NCI-H1417 treated with DMSO at 0.1 percent for 48 hours (cell line): Measurements from ENCODE around the gene ALG14.
"Not testable (repeated sequence)": the region's sequence is repeated elsewhere in the genome, so short reads cannot be mapped to it uniquely, and the experiment has no call there.

Experiments used
- DNase-seq: peaks from one replicate; lab custom pipeline; 2025; lab: John Stamatoyannopoulos, UW

Gene ALG14

DNA sequence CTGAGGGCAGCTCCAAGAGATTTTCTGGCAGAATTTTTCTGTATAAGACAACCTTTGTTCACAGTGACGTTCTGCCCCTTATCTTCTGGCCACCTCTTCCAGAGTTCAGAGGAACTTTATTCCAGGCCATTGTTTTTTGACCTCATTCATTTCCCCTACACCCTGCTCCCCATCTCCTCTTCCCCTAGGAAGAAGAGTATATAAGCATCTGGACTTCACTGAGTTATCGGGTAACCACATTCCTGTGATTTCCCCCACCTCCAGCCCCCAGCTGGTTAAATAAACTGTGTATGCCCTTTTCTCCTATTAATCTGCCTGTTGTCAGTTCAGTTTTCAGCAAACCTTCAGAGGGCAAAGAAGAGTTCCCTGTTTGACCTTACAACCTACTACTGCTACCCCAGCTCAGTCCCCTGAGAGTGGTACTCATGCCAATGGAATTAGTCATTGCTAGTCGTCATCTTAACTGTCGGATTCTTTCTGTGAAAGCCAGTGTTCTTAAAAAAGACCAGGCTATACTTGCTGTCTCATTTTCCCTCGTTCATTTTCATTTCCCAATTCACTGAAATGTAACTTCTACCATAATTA is 14.3 kb upstream of the ALG14 start:
- DNase-seq, result no peak

DNA sequence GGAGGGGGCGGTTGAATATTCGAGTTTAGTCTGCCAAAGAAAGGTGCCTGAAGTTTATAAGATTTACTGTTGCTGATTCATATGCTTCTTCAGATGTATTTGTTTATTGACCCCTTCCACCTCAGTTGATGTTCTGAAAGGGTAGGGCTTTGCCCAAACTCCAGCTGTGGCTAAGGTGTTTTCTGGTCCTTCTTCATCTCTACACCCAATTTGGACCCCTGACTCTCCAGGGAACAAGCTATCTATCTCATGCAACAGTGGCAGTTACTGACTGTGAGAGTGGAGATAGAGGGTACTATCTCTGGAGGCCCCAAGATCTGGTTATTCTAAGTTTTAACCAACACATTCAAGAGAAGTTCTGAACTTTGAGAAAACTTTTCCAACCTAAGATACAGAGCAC is 12.6 kb upstream of the ALG14 start:
- no peak for DNase-seq

DNA sequence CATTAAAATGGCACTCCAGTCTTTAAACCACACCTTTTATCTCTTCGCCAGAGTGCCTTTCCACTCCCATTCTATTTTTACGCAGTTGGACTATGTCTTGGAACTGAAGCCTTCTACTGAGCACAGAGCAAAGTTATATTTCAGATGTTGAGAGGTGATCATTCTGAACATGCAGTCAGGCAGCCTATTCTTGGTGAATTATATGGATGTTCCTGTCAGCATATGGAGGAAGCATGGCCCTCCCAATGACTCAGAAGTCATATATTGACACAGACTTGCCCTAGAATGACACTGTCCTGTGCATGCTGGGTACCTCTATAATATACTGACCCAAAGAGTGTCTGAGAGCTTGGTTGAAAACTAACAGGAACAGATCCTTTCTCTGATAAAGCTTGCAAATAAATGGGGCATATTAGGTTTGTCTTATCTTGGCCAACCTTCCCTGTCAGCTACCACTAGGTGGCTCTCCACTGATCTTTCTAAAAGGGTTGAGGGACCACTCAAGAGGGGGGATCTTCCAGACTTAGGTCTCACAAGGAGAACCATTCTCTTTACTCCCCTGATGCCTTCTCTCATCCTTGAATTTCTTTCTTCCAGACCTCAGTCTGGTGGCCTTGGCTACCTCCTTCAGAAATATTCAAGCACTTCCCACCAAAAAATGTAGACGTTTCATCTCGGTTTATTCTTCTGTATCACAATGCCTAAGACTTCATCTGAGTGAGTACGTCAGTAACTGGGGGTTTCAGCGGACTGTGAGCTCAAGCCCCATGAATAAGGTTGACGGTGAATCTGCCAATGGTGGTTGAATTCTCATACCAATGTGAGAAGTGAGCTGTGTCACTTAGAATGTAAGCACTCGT is 11.8 kb upstream of the ALG14 start:
- no peak for DNase-seq

DNA sequence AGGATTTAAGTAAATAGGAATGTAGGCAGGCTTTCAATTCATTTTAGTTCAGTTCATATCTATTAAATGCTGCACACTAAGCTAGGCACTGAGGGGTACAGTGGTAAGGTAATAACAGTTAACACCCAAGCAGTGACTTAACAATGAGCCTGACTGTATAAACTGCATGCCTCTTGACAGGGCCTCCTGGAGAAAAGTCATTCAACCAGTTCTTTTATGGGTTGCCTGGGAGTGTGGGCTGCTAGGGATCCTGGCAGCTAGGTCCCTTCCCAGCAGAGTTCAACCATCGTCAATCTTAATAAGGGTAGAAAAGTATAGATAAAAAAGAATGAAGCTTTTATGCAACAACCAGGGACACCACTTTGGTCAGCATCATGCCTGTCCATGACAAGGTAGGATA is 8.1 kb upstream of the ALG14 start:
- DNase-seq, result no peak

DNA sequence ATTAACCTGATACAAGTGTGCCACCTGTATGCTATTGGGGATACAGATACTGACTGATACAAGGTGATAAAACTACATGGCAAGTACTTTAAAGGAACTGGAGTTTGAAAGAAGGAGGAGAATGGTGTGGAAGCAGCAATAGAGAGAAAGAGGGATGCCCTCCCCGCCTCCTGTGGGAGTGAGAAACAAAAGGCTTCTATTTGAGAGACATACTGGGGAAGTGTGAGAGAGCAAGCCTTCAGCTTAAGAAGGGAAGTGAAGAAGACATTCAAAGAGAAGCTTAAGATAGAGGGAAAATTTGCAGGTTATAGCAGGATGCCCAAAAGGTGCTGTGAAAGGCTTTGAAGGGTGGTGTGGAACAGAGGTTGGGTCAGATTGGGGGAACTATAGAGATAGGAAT is 7.7 kb upstream of the ALG14 start:
- DNase-seq, result no peak

DNA sequence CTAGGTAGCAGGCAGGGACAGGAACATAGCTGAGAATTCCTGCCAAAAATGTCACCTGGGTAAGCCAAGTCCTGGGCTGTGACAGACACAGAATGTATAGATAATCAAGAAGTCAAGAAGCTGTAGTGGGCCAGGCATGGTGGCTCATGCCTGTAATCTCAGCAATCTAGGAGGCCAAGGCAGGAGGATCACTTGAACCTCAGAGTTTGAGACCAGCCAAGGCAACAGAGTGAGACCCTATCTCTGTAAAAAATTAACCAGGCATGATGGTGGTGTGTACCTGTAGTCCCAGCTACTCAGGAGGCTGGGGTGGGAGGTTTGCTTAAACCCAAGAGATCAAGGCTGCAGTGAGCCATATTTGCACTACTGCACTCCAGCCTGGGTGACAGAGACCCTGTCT is 3.3 kb upstream of the ALG14 start:
- no peak for DNase-seq

DNA sequence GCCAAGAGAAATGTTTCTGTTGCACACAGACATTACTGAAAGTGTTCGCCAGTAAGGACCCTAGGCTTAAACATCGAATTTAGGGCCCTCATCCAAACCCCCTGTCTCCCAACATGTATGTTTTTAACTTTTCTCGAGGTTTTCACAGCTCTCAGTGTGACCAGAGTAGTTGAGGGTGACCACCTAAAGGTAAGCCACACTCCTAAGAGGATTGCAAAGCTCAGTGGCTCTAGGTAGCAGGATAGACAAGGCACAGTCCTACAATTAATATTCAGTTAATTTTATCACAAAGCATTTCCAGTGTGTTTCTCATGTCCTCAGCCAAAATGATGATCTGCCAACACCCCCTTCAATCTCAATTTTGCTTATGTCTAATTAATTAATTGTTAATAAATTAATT is 695 bp upstream of the ALG14 start:
- DNase-seq, result no peak

DNA sequence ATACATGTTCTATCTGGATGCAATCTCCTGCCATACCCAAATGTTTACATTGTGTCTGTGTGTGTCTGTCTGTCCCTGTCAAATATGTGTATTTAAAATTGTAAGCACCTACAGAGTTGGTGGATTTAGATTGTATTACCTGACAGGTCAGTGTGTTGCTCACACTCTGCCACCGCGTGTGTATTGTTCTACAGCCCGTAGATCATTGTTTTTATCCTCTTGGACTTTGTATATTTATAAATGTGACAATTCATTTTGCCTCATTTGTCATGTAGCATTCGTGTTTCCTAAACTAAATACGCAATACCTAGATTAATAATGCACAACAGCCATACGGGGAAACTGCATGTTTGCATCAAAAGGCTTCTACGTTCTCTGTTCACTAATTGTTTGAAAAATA is 634 bp downstream of the ALG14 start:
- DNase-seq, result no peak

DNA sequence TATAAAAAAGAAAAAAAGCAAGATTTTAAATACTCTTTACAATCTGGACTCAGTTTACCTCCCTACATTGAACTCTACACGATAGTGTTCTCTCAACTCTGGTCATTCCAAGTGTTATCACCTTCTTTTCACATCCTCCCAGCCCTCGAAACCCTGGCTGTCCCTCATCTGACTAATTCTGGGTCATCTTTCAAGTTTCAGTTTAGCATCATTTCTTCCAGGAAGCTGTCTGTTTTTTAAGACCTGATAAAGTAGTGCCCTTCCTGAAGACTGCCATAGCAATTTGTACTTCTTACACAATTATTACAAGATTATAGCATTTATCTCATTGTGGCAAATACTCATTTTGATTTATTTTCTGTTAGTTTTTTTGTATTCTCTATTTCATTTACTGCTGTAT is 1.2 kb downstream of the ALG14 start:
- no peak for DNase-seq

DNA sequence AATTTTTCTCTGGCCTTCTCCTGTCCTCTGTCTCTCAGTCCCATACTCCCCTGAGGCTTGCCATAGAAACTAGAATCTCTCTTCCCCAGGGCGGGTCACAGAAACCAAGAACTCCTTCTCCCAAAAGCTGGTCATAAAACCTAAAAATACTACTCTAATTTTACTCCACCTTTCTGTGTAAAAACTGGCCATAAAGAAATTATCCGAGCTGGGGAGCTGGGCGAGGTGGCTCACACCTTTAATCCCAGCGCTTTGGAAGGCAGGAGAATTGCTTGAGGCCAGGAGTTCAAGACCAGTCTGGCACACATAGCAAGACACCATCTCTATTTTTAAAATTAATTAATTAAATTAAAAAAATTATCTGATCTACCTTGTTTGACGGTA is 3.0 kb downstream of the ALG14 start:
- no peak for DNase-seq

DNA sequence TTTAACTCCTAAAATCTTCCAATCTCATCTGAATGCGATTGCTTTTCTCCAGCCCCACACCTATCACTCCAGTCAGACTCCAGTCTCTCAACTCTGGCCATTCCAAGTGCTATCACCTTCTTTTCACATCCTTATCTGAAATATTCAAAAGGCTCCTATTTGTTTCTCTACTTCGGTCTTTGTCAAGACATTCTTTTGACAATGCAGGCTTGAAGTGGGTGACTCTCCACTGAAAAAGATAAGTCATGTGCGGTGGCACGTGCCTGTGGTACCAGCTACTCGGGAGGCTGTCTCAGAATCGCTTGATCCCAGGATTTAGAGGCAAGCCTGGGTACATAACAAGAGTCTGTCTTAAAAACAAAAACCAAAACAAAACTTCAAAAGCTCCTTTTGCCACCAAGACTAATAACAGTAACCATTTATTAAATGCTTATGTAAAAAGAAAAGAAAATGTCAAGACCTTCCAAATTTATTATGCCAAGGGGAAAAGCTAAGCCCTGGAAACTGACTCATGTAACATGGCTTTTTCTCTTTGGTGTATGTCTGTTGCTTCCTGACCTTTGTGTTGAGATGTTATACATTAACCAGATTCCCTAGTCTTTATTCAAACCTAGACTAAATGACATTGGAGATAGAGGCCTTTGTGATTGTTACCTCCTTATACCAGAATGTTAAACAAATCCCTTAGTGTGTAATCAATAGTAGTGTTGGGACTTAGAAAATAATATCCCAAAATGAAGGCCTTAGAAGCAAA is 3.6 kb downstream of the ALG14 start:
- DNase-seq, result no peak

DNA sequence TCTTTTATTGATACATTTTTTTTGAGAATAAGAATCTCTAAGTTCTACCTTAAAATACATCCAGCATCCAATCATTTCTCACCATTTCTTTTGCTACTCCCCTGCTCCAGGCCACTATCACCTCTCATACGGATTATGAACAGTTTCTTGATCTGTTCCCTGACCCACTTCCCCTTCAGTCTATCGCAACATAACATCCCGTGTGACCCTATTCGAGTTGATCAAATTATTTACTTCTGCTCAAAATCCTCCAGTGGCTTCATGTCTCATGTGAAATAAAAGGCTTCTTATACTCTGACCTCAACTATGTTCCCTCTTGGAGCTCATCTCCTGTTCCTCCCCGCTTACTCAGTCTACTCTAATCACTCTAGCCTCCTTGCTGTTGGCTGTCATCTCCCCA is 5.2 kb downstream of the ALG14 start:
- DNase-seq, result no peak

DNA sequence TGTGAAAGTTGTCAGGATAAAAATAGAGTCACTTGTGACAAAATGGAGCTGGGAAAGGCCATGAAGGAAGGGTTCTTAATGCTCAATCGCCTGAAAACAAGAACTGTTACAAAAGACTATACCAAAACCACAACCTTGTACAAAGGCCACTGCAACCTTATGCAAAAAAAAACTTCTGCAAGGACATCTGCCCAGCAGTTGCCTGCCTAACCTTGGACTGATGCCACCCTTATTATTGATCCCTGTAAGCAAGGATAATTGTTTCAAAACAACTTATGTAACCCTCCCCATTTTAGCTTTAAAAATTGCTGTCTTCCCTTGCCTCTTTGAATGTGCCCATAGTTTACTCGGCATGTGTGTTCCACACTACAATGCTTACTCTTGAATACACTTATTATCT is 5.7 kb downstream of the ALG14 start:
- no peak for DNase-seq

DNA sequence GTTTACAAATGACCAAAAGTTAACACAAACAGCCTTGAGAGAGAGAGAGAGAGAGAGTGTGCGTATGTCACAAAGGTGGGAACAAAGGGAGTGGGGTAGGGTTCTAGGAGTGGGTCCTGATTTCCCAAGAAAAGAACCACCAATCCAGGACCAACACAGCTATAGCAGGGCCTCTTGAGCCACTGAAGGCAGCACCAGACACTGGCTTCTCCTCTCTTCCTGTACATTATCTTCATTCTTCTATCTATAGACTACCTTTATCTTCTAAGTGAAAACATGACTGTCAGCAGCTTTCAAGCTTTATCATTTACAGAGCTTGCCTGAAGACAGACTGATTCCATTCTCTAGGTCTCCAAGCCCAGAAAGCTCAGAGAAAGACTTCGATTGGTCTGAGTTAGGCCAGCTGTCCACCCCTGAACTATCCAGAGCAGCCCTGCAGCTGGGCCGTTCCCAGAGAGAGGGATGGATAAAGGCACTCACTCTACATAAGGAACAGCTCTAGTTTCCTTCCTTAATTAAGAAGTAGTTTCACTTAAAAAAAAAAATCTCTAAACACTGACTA is 11.2 kb downstream of the ALG14 start:
- no peak for DNase-seq

DNA sequence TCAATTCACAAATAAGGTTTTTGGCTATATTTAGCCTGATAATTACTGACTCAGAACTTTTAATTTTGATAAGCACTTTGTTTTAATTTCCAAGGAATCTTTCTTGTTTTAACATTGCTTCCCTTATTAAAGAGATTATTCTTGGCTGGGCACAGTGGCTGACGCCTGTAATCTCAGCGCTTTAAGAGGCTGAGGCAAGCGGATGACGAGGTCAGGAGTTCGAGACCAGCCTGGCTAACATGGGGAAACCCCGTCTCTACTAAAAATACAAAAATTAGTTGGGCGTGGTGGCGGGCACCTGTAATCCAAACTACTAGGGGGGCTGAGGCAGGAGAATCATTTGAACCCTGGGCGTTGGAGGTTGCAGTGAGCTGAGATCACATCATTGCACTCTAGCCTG is 13.8 kb downstream of the ALG14 start:
- no peak for DNase-seq

DNA sequence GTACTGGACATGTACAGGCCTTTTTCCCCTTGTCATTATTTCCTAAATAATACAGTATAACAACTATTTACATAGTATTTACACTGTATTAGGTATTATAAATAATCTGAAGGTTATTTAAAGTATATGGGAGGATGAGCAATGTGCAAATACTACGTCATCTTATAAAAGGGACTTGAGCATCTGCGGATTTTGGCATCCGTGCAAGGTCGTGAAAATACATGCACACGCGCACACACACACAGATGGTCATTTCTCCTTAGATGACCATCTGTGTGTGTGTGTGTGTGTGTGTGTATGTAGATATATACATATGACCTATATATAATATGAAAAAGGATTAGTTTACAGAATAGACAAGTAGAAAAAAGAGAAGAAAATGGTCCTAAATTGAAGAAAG is 15.4 kb downstream of the ALG14 start:
- DNase-seq, result no peak

DNA sequence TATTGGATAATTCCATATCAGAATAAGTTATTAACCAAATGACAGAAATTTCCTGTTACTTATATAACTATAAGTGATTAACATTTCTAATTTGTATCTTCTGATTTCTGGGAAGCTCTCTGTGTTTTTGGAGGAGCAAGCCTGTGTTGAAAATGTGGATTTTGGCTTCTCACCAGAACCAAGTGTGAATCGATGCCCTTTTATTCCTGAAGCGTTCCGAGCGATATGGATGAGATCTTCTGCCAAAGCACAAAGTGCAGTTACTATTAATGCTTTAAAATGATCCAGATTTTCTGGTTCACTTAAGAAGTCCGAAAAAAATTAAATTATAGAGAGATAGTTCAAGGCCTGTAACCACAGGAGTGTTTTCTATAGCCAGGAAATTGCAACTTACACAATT is 22.8 kb downstream of the ALG14 start:
- no peak for DNase-seq

DNA sequence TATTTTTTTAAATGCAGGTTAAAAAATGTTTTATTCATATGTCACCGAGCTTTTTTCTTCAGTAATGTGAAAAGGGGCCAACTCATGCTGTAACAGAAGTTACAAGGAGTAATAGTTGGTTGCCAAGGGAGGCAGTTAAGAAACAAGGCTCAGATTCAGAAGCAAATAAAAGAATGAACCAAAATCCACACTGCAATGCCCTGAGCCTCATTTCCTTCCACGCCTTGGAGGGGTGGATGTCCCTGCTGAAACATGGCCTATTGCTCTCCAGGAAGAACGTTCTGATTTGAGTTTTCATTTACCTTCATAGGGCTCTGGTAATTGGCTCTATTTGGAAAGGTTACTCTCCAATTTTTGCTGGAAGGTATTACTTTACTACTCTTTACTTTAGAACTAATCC is 24.4 kb downstream of the ALG14 start:
- no peak for DNase-seq

DNA sequence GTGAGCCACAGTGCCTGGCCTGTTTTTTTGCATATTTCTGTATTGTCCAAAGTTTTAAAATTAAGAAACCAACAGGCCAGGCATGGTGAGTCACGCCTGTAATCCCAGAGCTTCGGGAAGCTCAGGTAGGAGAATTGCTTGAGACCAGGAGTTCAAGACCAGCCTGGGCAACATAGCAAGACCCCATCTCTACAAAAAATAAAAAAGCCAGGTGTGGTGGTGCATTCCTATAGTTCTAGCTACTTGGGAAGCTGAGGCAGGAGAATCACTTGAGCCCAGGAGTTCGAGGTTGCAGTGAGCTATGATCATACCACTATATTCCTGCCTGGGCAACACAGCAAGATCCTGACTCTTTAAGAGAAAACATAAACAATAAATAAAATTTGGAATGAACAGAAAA is 25.1 kb downstream of the ALG14 start:
- DNase-seq, result not testable (repeated sequence)

DNA sequence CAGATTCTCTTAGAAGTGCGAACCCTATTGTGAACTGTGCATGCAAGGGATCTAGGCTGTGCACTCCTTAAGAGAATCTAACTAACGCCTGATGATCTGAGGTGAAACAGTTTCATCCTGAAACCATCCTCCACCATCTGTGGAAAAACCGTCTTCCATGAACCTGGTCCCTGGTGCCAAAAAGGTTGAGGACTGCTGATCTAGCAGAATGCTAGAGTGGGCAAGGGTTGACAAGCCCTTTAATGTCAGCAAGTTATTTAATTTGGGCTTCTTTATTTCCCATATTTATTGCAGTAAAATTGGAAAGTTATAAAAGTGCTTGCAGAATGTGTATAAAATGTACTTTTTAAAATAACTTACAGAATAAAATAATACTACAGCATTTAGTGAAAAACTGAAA is 26.4 kb downstream of the ALG14 start:
- no peak for DNase-seq

DNA sequence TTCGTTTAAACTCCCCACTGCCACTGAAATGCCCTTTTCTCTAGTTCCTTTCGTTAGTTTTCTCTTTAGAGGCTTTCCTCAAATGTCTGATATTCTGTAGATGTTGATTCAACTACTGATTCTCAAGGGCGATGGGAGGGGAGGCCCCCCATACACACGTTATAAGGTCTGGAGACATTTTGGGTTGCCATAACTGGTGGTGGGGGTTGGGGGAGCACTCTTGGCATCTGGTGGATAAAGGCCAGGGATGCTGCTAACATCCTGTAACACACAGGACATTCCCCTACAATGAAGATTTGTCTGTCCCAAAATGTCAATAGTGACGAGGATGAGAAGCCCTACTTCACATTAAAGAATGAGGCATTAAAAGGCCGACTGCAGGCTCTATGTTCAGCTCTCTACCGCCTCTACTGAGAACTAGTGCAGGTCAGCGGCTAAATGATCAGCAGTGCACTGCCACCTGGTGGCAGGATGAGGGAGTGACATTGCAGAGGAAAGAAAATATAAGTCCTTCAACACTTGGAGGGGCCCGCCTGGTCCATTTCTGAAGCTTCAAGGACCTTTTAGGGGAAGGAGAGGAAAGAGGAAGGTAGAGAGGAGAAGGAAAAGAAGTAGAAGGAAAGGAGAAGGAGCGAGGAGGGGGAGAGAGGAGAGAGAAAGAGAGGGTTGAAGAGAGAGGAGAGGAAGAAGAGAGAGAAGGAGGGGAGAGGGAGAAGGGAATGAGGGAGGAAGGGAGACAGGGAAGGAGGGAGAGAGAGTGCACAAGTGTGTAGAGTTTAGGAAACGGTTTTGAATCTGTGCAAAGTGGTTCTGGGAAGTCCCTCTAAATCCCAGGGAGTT is 29.4 kb downstream of the ALG14 start:
- DNase-seq, result peak; percentile 36

DNA sequence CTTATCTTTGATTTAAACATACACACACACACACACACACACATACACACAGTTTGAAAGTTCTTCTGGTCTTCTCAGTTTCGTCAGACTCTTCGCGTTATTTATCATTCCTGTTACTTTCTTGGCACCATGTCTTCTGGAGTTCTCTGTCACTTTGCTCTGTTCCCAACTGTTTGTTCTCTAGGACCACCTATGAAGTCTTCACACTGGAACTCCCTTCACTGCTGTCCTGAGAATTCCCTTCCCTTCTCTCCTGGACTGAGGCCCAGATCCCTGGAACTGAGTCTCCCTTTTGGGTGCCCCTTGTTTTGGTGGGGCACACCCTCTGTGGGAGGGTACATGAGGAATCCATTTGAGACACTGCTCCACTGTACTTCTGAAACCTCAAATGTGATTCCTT is 30.5 kb downstream of the ALG14 start:
- DNase-seq, result no peak
